ENCODE results near the gene PI4K2B. TPM values are rescaled to one million over a fixed set of nuclear protein-coding genes. Genes with fewer than 3 reads are reported as not detected.
"Not testable (repeated sequence)": the region's sequence is repeated elsewhere in the genome, so short reads cannot be mapped to it uniquely, and the experiment has no call there.

PI4K2B gene
- total and polyA plus RNA-seq, 2 of the 13 experiments (the other 11 are each of a cell fraction or from before 2014, with no cell fraction given) = 6.9 to 25.8 TPM

- WGBS (ENCODE audit: low lambda C conversion rate) = 78% methylated on average over 2 of the region's 2 CpGs
Measured at GRCh38 chr4:25253071-25253445, 19.2 kb downstream of the PI4K2B start.

GRCh38 chr4:25253786-25254185 is 20.0 kb downstream of the PI4K2B start:
- ATAC-seq; H3K79me2 ChIP-seq (ENCODE audit: insufficient read depth, low read length); in situ Hi-C loops (cut with HindIII; ENCODE audit: extremely low pct_ligation_motif_present, low pct_unique_long_range_greater_than_20kb); intact Hi-C loops (cut with micrococcal nuclease; ENCODE audit: unreplicated experiment); FAIRE-seq; POLR2A ChIA-PET; H3K9me3 ChIP-seq (ENCODE audit: low read length); DNase-seq (ENCODE audit: low spot score); H3K4me3 ChIP-seq (replicated peaks in 1 of 3; ENCODE audit: insufficient read depth in 1 of 3, low read depth in 2 of 3, low read length in 3 of 3); H2AFZ ChIP-seq (ENCODE audit: low read length); H3K27ac ChIP-seq (ENCODE audit: extremely low read length, insufficient read depth, low read length); H3K4me2 ChIP-seq (ENCODE audit: low read depth, low read length); H4K20me1 ChIP-seq (ENCODE audit: insufficient read depth, low read length); BruUV-seq (replicated peaks); CTCF ChIA-PET (ENCODE audit: low intra/inter-chr PET ratio, low total read pairs); H3K9ac ChIP-seq (ENCODE audit: insufficient read depth, low read depth, low read length); H3K27me3 ChIP-seq (ENCODE audit: control insufficient read depth in 1 of 2, insufficient read depth in 2 of 2, low read length in 2 of 2): not testable (repeated sequence)
- WGBS (ENCODE audit: low lambda C conversion rate) = over 99% methylated on average over 12 of the region's 12 CpGs
- H3K4me1 ChIP-seq (ENCODE audit: insufficient read depth, low read length) = peaks cover 15% of the 10 kb centered on the region
- peaks cover 2 to 27% of the 10 kb centered on the region in 2 experiments for H3K36me3 ChIP-seq (replicated peaks in 1 of 2; ENCODE audit: control insufficient read depth in 1 of 2, insufficient read depth in 2 of 2, low read length in 2 of 2)

More at GRCh38 chr4:25253071-25253445, 19.2 kb downstream of the PI4K2B start:
- BruUV-seq (replicated peaks) = no TSS peak
- Histone ChIP-seq H3K27ac (ENCODE audit: extremely low read length, insufficient read depth, low read length) (no peak overlapping the region), H3K9ac (ENCODE audit: insufficient read depth, low read depth, low read length) (no peak overlapping the region), H3K9me3 (ENCODE audit: low read length) (no peaks in the 10 kb centered on the region), H4K20me1 (ENCODE audit: insufficient read depth, low read length) (no peaks in the 10 kb centered on the region), H3K4me3 (replicated peaks in 1 of 3; ENCODE audit: insufficient read depth in 1 of 3, low read depth in 2 of 3, low read length in 3 of 3) (no peak overlapping the region), H3K4me2 (ENCODE audit: low read depth, low read length) (no peak overlapping the region), H2AFZ (ENCODE audit: low read length) (no peak overlapping the region), H3K4me1 (ENCODE audit: insufficient read depth, low read length) (peaks cover 15% of the 10 kb centered on the region), H3K79me2 (ENCODE audit: insufficient read depth, low read length) (peaks cover 11% of the 10 kb centered on the region), H3K36me3 (replicated peaks in 1 of 2; ENCODE audit: control insufficient read depth in 1 of 2, insufficient read depth in 2 of 2, low read length in 2 of 2) (peaks cover 2 to 26% of the 10 kb centered on the region in 2 experiments; a peak in 4 of 5 replicates), H3K27me3 (ENCODE audit: control insufficient read depth in 1 of 2, insufficient read depth in 2 of 2, low read length in 2 of 2) (no peaks in the 10 kb centered on the region)
- no peak for TF ChIP-seq ZNF883 (CRISPR knock-in tag; IDR thresholded peaks at IDR 0.05; ENCODE audit: not compliant biosample characterization)
- TF ChIP-seq ZBTB34 (CRISPR knock-in tag; IDR thresholded peaks at IDR 0.05) = no peak
- no peak for TF ChIP-seq ZNF136 (CRISPR knock-in tag; IDR thresholded peaks at IDR 0.05; ENCODE audit: low read depth)
- no peak for TF ChIP-seq RAD21 (CRISPR knock-in tag; IDR thresholded peaks at IDR 0.05)
- no peak for TF ChIP-seq ZNF180 (CRISPR knock-in tag; IDR thresholded peaks at IDR 0.05; ENCODE audit: borderline replicate concordance, low read depth)
- TF ChIP-seq SSRP1 (CRISPR knock-in tag; IDR thresholded peaks at IDR 0.05) = no peak
- TF ChIP-seq ZNF687 (CRISPR knock-in tag; IDR thresholded peaks at IDR 0.05) = no peak
- TF ChIP-seq ZMYM3 (CRISPR knock-in tag; IDR thresholded peaks at IDR 0.05) = no peak
- no peak for TF ChIP-seq SOX5 (CRISPR knock-in tag; IDR thresholded peaks at IDR 0.05; ENCODE audit: borderline replicate concordance)
- no peak for ATAC-seq
- ChIA-PET POLR2A (no interaction called here), CTCF (ENCODE audit: low intra/inter-chr PET ratio, low total read pairs) (no interaction called here)
- DNase-seq (ENCODE audit: low spot score) = no peak
- intact Hi-C loops (cut with micrococcal nuclease; ENCODE audit: unreplicated experiment) (no loop called here), in situ Hi-C loops (cut with HindIII; ENCODE audit: extremely low pct_ligation_motif_present, low pct_unique_long_range_greater_than_20kb) (no loop called here)
- no peak for FAIRE-seq

Measured in HepG2 (cell line).